Karpas-422 (cell line): ENCODE results near the gene AGA. TPM values are rescaled to one million over a fixed set of nuclear protein-coding genes. Genes with fewer than 3 reads are reported as not detected.

Source experiments
- DNase-seq: peaks from one replicate; pipeline ENCODE4 v3.0.0-alpha.2; 2015
- H2AFZ ChIP-seq: fragments of 200-600 bp; sonication (generic); 2 replicates; pipeline ENCODE4 v1.6.1; 2014; ENCODE audit warnings: antibody characterized with exemption, low read length, mixed read lengths
- H3K27ac ChIP-seq: fragments of 200-600 bp; sonication (generic); 2 replicates; pipeline ENCODE4 v1.5.1; 2014; ENCODE audit warnings: mild to moderate bottlenecking, low read length, moderate library complexity
- H3K27me3 ChIP-seq: fragments of 200-600 bp; sonication (generic); 2 replicates; pipeline ENCODE4 v1.6.1; 2014; ENCODE audit warnings: low read length, mixed read lengths
- H3K36me3 ChIP-seq: fragments of 200-600 bp; sonication (generic); 2 replicates; pipeline ENCODE4 v1.6.1; 2014; ENCODE audit warnings: low read length, mixed read lengths; ENCODE audit not compliant: insufficient read depth
- H3K4me1 ChIP-seq: fragments of 200-600 bp; sonication (generic); 2 replicates; pipeline ENCODE4 v1.6.1; 2014; ENCODE audit warnings: mild to moderate bottlenecking, low read length, mixed read lengths
- H3K4me2 ChIP-seq: fragments of 200-600 bp; sonication (generic); 2 replicates; pipeline ENCODE4 v1.6.1; 2014; ENCODE audit warnings: low read length, low read depth, mild to moderate bottlenecking; ENCODE audit not compliant: poor library complexity, severe bottlenecking
- H3K4me3 ChIP-seq: fragments of 200-600 bp; sonication (generic); 2 replicates; pipeline ENCODE4 v1.5.1; 2014; ENCODE audit warnings: mild to moderate bottlenecking, antibody characterized with exemption, low read length, mixed read lengths
- H3K79me2 ChIP-seq: fragments of 200-600 bp; sonication (generic); 2 replicates; pipeline ENCODE4 v1.6.1; 2014; ENCODE audit warnings: mild to moderate bottlenecking, low read length, mixed read lengths
- H3K9ac ChIP-seq: fragments of 200-600 bp; sonication (generic); 2 replicates; pipeline ENCODE4 v1.6.0; 2014; ENCODE audit warnings: low read length
- H3K9me2 ChIP-seq: fragments of 200-600 bp; sonication (generic), shearing (Covaris generic); replicated peaks from 2 replicates; pipeline ENCODE4 v1.6.0; 2014; ENCODE audit warnings: mild to moderate bottlenecking, low read length, moderate library complexity; ENCODE audit not compliant: insufficient read depth
- H3K9me3 ChIP-seq: fragments of 300-700, 200-600 bp; sonication (generic); 2 replicates; pipeline ENCODE4 v1.6.1; 2014; ENCODE audit warnings: low read length, mixed read lengths
- H4K20me1 ChIP-seq: fragments of 200-600 bp; sonication (generic); 2 replicates; pipeline ENCODE4 v1.6.1; 2014; ENCODE audit warnings: mild to moderate bottlenecking, antibody characterized with exemption, low read length, low read depth; ENCODE audit not compliant: insufficient read depth
- total RNA-seq: library from RNA; depleted of rRNA; stranded (reverse); fragments of >200 nt; shearing (Covaris generic); gene quantifications from 2 replicates; pipeline ENCODE4 v1.2.3, GENCODE V29; 2014; ENCODE audit warnings: low replicate concordance

Gene AGA
- total RNA-seq, 1 experiment from 2014 or later = 13.3 TPM

DNA sequence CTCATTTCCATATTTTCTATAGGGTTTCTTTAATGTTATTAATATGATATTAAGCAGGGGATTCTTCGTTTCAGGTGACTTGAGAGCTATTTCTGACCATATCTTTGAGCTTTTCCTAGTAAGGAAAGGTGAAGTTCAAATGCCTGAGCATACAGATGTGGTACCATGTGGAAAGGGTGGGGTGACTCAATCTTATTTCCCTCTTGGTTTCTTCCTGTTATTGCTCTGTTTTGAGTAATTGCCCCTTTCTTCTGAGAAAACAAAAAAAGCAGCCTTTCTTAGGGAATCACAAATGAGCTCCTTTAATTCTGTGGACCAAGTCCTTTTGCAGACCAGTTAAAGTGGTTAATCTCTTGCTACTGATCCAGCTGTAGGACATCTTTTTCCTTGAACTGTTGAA is 41.0 kb upstream of the AGA start:
- no peak overlapping the region for H3K4me3 ChIP-seq
- H3K27me3 ChIP-seq = no peaks in the 10 kb centered on the region
- H3K9me2 ChIP-seq = no peaks in the 10 kb centered on the region
- H2AFZ ChIP-seq = no peak overlapping the region
- no peaks in the 10 kb centered on the region for H4K20me1 ChIP-seq
- no peaks in the 10 kb centered on the region for H3K9me3 ChIP-seq
- no peaks in the 10 kb centered on the region for H3K4me1 ChIP-seq
- H3K4me2 ChIP-seq = no peak overlapping the region
- H3K9ac ChIP-seq = no peak overlapping the region
- H3K36me3 ChIP-seq = no peaks in the 10 kb centered on the region
- H3K79me2 ChIP-seq = no peaks in the 10 kb centered on the region
- no peak overlapping the region for H3K27ac ChIP-seq
- no peak for DNase-seq

DNA sequence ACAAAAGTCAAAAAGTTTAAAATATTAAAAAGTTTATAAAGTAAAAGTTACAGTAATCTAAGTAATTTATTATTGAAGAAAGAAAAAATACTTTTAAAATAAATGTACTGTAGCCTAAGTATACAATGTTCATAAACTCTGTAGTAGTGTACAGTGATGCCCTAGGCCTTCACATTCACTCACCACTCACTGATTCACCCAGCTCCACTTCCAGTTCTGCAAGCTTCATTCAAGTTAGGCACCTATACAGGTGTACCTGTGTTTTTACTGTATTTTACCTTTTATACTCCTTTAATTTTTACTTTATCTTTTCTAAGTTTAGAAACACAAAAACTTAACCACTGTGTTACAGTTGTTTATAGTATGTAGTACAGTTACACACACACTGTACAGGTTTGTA is 40.1 kb upstream of the AGA start:
- H3K4me2 ChIP-seq = no peak overlapping the region
- H3K9me2 ChIP-seq = no peaks in the 10 kb centered on the region
- H3K4me1 ChIP-seq = no peaks in the 10 kb centered on the region
- H3K9me3 ChIP-seq = no peaks in the 10 kb centered on the region
- H3K27me3 ChIP-seq = no peaks in the 10 kb centered on the region
- no peak overlapping the region for H3K9ac ChIP-seq
- no peak for DNase-seq
- no peaks in the 10 kb centered on the region for H3K36me3 ChIP-seq
- no peak overlapping the region for H2AFZ ChIP-seq
- no peaks in the 10 kb centered on the region for H3K79me2 ChIP-seq
- no peaks in the 10 kb centered on the region for H4K20me1 ChIP-seq
- no peak overlapping the region for H3K27ac ChIP-seq
- no peak overlapping the region for H3K4me3 ChIP-seq

- Histone ChIP-seq H3K9me3 (no peaks in the 10 kb centered on the region), H3K4me3 (no peak overlapping the region)
- no peak for DNase-seq
Observed at GRCh38 chr4:177480795-177481194, 38.6 kb upstream of the AGA start.

GRCh38 chr4:177479063-177479462 is 36.8 kb upstream of the AGA start:
- DNase-seq = no peak
- Histone ChIP-seq H3K27ac (no peak overlapping the region), H3K36me3 (no peaks in the 10 kb centered on the region), H3K4me3 (no peak overlapping the region), H2AFZ (no peak overlapping the region), H3K79me2 (no peaks in the 10 kb centered on the region), H3K4me2 (no peak overlapping the region), H3K9ac (no peak overlapping the region), H3K4me1 (no peaks in the 10 kb centered on the region), H3K9me3 (no peaks in the 10 kb centered on the region), H3K9me2 (no peaks in the 10 kb centered on the region), H3K27me3 (no peaks in the 10 kb centered on the region), H4K20me1 (no peaks in the 10 kb centered on the region)

More at GRCh38 chr4:177480795-177481194, 38.6 kb upstream of the AGA start:
- Histone ChIP-seq H4K20me1 (no peaks in the 10 kb centered on the region), H3K4me1 (no peaks in the 10 kb centered on the region), H3K4me2 (no peak overlapping the region), H3K36me3 (no peaks in the 10 kb centered on the region), H3K9ac (no peak overlapping the region), H3K27ac (no peak overlapping the region), H3K79me2 (no peaks in the 10 kb centered on the region), H3K27me3 (no peaks in the 10 kb centered on the region), H3K9me2 (no peaks in the 10 kb centered on the region), H2AFZ (no peak overlapping the region)

GRCh38 chr4:177478496-177478895 is 36.3 kb upstream of the AGA start:
- Histone ChIP-seq H3K9ac (no peak overlapping the region), H4K20me1 (no peaks in the 10 kb centered on the region), H3K36me3 (no peaks in the 10 kb centered on the region), H2AFZ (no peak overlapping the region), H3K4me1 (no peaks in the 10 kb centered on the region), H3K27me3 (no peaks in the 10 kb centered on the region), H3K4me2 (no peak overlapping the region), H3K9me2 (no peaks in the 10 kb centered on the region), H3K27ac (no peak overlapping the region), H3K79me2 (no peaks in the 10 kb centered on the region), H3K4me3 (no peak overlapping the region), H3K9me3 (no peaks in the 10 kb centered on the region)
- no peak for DNase-seq

DNA sequence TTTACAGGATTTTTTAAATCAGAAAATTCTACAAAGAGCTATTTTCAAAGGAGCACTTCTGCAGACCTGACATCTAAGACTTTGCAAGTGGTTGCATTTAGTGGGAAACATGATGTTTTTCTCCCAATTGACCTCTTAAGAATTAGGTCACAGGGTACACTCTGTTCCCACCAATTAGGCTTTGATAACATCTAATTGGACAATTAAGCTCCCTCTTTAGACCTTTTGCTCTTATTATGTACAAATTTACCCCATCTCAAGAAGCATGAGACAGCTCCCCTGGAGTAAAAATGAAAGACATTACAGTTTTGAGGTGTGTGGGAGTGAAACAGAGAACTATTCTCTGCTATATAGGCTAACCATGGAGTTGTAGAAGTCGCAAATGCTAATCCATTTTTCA is 31.8 kb upstream of the AGA start:
- H3K36me3 ChIP-seq = no peaks in the 10 kb centered on the region
- H3K4me1 ChIP-seq = no peaks in the 10 kb centered on the region
- no peak overlapping the region for H3K27ac ChIP-seq
- H3K27me3 ChIP-seq = no peaks in the 10 kb centered on the region
- H2AFZ ChIP-seq = no peak overlapping the region
- DNase-seq = no peak
- H3K4me3 ChIP-seq = no peak overlapping the region
- H3K9ac ChIP-seq = no peak overlapping the region
- no peaks in the 10 kb centered on the region for H3K79me2 ChIP-seq
- no peaks in the 10 kb centered on the region for H3K9me3 ChIP-seq
- H4K20me1 ChIP-seq = no peaks in the 10 kb centered on the region
- no peaks in the 10 kb centered on the region for H3K9me2 ChIP-seq
- H3K4me2 ChIP-seq = no peak overlapping the region

DNA sequence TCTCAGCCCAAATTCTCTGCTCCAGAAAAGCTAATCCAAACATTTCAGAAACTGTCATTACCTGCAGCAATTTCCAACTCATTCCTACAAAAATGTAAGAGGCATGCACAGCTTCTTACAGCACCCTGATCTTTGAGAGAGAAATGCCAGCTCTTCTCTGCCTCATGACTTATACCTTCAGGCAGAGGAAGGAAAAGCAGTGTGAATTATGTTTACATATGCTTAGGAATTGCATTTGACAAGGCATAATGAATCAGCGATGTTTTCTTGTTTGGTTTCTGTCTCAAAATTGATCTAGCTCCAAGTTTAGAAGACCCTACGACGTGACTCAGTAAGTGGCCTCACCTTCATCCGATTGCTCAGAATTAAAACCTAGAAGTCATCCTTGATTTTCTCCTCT is 21.8 kb upstream of the AGA start:
- H3K27ac ChIP-seq = no peak overlapping the region
- no peak overlapping the region for H3K4me2 ChIP-seq
- H3K79me2 ChIP-seq = no peaks in the 10 kb centered on the region
- H3K9me2 ChIP-seq = no peaks in the 10 kb centered on the region
- H3K4me3 ChIP-seq = no peak overlapping the region
- DNase-seq = no peak
- H3K9me3 ChIP-seq = no peaks in the 10 kb centered on the region
- no peak overlapping the region for H2AFZ ChIP-seq
- H3K36me3 ChIP-seq = no peaks in the 10 kb centered on the region
- H3K27me3 ChIP-seq = no peaks in the 10 kb centered on the region
- H3K4me1 ChIP-seq = no peaks in the 10 kb centered on the region
- no peaks in the 10 kb centered on the region for H4K20me1 ChIP-seq
- H3K9ac ChIP-seq = no peak overlapping the region

DNA sequence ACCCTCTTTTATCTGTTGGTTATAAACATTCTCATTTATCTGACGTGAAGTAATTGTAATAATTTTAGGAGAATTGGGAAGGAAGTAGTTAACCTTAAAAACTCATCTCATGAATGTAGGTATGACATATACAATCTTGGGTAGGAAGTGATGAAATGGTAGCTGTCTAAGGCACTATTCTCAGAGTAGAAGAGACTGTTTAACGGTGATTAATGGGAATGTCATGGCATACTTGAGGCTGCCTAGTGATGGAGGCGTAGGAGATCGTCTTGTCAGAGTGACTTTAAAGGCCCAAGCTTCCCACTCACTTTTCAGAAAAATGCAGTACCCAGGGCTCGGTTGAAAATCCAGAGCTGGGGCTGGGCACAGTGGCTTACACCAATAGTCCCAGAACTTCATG is 19.4 kb upstream of the AGA start:
- Histone ChIP-seq H3K36me3 (no peaks in the 10 kb centered on the region), H3K4me2 (no peak overlapping the region), H3K9ac (no peak overlapping the region), H3K27me3 (no peaks in the 10 kb centered on the region), H3K9me2 (no peaks in the 10 kb centered on the region), H3K4me3 (no peak overlapping the region), H3K79me2 (no peaks in the 10 kb centered on the region), H3K4me1 (no peaks in the 10 kb centered on the region), H4K20me1 (no peaks in the 10 kb centered on the region), H3K27ac (no peak overlapping the region), H3K9me3 (no peaks in the 10 kb centered on the region), H2AFZ (no peak overlapping the region)
- no peak for DNase-seq

GRCh38 chr4:177460460-177460859 is 18.2 kb upstream of the AGA start:
- no peak overlapping the region for H2AFZ ChIP-seq
- no peak overlapping the region for H3K27ac ChIP-seq
- H3K4me1 ChIP-seq = no peaks in the 10 kb centered on the region
- H3K9me2 ChIP-seq = no peaks in the 10 kb centered on the region
- no peaks in the 10 kb centered on the region for H3K79me2 ChIP-seq
- no peaks in the 10 kb centered on the region for H3K36me3 ChIP-seq
- no peak for DNase-seq
- H3K4me3 ChIP-seq = no peak overlapping the region
- no peak overlapping the region for H3K9ac ChIP-seq
- H3K27me3 ChIP-seq = no peaks in the 10 kb centered on the region
- no peaks in the 10 kb centered on the region for H4K20me1 ChIP-seq
- no peak overlapping the region for H3K4me2 ChIP-seq
- no peaks in the 10 kb centered on the region for H3K9me3 ChIP-seq
